SK-N-SH treated with all-trans-retinoic acid at 6 μM for 48 hours (cell line): Measurements from ENCODE around the gene ST6GALNAC3.
"Not testable (repeated sequence)": the region's sequence is repeated elsewhere in the genome, so short reads cannot be mapped to it uniquely, and the experiment has no call there.

ENCODE experiments used
- PATZ1 ChIP-seq: fragments of 250-450 bp; sonication (Bioruptor Pico); IDR thresholded peaks from 2 replicates; pipeline ENCODE4 v1.8.0; 2020; ENCODE audit warnings: mild to moderate bottlenecking, moderate library complexity, borderline replicate concordance
- ZFP3 ChIP-seq: fragments of 250-450 bp; sonication (Bioruptor Pico); IDR thresholded peaks from 2 replicates; pipeline ENCODE4 v1.5.0; 2020; ENCODE audit warnings: mild to moderate bottlenecking, moderate library complexity
- ZNF70 ChIP-seq: fragments of 450-650 bp; formaldehyde crosslinking; IDR thresholded peaks from 2 replicates; pipeline ENCODE4 v1.5.0; 2020; ENCODE audit warnings: mild to moderate bottlenecking, moderate library complexity
- ZNF8 ChIP-seq: fragments of 450-650 bp; formaldehyde crosslinking; IDR thresholded peaks from 2 replicates; pipeline ENCODE4 v1.5.0; 2020; ENCODE audit warnings: mild to moderate bottlenecking, moderate library complexity

GRCh38 chr1:76097064-76097463, 22.5 kb downstream of the ST6GALNAC3 start:
- TF ChIP-seq PATZ1 (CRISPR knock-in tag); ZFP3; ZNF8 (CRISPR knock-in tag); ZNF70 (CRISPR knock-in tag): not testable (repeated sequence)
